8988T (cell line): ENCODE results near the gene INTS2.
"Not testable (repeated sequence)": the region's sequence is repeated elsewhere in the genome, so short reads cannot be mapped to it uniquely, and the experiment has no call there.

Experiments used
- DNase-seq: peaks from one replicate; pipeline ENCODE4 v3.0.0; 2011

The INTS2 gene, protein sequence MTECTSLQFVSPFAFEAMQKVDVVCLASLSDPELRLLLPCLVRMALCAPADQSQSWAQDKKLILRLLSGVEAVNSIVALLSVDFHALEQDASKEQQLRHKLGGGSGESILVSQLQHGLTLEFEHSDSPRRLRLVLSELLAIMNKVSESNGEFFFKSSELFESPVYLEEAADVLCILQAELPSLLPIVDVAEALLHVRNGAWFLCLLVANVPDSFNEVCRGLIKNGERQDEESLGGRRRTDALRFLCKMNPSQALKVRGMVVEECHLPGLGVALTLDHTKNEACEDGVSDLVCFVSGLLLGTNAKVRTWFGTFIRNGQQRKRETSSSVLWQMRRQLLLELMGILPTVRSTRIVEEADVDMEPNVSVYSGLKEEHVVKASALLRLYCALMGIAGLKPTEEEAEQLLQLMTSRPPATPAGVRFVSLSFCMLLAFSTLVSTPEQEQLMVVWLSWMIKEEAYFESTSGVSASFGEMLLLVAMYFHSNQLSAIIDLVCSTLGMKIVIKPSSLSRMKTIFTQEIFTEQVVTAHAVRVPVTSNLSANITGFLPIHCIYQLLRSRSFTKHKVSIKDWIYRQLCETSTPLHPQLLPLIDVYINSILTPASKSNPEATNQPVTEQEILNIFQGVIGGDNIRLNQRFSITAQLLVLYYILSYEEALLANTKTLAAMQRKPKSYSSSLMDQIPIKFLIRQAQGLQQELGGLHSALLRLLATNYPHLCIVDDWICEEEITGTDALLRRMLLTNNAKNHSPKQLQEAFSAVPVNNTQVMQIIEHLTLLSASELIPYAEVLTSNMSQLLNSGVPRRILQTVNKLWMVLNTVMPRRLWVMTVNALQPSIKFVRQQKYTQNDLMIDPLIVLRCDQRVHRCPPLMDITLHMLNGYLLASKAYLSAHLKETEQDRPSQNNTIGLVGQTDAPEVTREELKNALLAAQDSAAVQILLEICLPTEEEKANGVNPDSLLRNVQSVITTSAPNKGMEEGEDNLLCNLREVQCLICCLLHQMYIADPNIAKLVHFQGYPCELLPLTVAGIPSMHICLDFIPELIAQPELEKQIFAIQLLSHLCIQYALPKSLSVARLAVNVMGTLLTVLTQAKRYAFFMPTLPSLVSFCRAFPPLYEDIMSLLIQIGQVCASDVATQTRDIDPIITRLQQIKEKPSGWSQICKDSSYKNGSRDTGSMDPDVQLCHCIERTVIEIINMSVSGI

GRCh38 chr17:61927208-61928100 is at the start of gene INTS2:
Gene INTS2 (minus strand): TSS chr17:61927982. CDS start chr17:61926644, 1,338 bp downstream.
- DNase-seq = peak; percentile 58

DNA sequence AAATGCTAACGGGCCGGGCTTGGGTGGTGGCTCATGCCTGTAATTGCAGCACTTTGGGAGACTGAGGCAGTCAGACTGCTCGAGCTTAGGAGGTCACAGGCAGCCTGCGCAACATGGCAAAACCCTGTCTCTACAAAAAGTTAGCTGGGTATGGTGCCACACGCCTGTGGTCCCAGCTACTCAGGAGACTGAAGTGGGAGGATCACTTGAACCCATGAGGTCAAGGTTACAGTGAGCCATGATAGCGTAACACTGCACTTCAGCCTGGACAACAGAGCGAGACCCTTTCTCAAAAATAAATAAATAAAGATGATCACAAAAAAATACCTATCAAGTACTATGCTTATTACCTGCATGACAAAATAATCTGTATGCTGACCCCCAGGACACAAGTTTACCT is 46.3 kb upstream of the INTS2 start:
- DNase-seq = no peak

DNA sequence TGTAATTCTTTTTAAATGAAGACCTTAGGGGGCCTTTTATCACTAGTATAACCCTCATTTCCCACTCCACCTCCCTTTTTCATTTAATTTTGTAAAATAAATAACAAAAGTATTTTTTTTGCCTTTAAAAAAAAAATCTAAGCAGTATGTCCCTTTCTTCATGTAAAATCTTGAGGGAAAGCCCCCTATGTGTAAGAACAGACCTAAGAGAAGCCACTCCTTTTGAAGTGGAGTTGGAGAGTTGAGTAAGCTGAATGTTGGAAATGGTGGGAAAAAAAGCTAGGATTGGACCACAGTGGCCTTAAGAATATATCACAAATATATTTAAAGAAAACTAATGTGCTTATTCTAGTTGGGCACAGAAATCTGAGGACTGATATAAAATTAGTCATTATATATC is 44.5 kb upstream of the INTS2 start:
- DNase-seq = no peak

DNA sequence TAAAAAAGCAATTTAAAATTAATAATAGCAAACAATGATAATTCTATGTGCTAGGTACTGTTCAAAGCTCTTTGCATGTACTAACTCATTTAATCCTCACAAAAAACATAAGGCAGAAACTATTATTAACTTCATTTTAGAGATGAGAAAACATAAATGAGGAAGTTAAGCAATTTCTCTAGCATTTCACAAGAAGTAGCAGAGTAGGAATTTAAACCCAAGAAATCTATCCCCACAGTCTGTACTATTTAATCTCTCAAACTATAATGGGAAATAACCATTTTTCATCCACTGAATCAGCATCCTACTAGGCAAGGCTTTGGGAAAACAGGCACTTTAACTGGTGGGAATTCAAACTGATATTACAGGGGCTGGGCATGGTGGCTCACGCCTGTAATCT is 42.2 kb upstream of the INTS2 start:
- no peak for DNase-seq

- DNase-seq = no peak
Measured at GRCh38 chr17:61968757-61969156, 41.0 kb upstream of the INTS2 start.

DNA sequence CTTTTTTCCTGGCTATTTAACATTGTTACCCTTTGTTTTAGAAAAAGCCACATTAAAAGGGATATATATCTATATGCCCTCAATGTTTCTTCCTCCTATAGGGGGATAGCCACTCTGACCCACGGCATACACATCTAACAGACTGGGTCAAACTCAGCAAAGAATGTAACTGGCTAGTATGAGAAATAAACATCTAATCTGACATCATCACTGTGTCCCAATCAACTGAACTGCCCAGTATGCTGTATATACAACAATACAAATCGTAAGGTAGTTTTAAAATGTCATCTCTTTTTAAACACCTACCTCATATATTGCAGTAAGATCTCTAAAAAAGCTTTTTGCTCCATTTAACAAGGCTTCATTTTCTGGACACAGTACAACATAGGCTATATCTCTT is 39.9 kb upstream of the INTS2 start:
- DNase-seq = no peak

GRCh38 chr17:61966191-61966590 is 38.4 kb upstream of the INTS2 start:
- DNase-seq = no peak

GRCh38 chr17:61955619-61956018 is 27.8 kb upstream of the INTS2 start:
- no peak for DNase-seq

GRCh38 chr17:61947367-61948078 is 19.7 kb upstream of the INTS2 start:
- no peak for DNase-seq

DNA sequence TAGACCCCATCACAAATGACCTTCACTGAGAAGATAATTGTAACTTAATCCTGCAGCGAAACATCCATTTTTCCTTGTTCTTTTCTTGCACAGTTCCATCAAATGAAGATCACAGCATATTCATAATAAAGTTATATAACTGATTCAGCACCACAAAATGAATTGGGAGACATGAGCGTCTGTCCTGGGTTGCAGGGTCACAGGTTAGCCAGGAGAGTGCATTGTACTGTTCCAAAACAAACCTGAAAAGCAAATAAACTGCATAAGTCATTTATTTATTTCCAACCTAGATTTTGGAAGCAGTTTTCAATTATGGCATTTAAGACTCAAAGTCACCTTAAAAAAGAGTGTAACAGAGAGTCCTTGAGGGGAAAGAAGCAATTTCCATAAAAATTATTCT is 18.6 kb upstream of the INTS2 start:
- no peak for DNase-seq

GRCh38 chr17:61943117-61943516 is 15.3 kb upstream of the INTS2 start:
- no peak for DNase-seq

- no peak for DNase-seq
Measured at GRCh38 chr17:61942085-61942484, 14.3 kb upstream of the INTS2 start.

GRCh38 chr17:61928101-61928436 is 287 bp upstream of the INTS2 start:
- DNase-seq = no peak

DNA sequence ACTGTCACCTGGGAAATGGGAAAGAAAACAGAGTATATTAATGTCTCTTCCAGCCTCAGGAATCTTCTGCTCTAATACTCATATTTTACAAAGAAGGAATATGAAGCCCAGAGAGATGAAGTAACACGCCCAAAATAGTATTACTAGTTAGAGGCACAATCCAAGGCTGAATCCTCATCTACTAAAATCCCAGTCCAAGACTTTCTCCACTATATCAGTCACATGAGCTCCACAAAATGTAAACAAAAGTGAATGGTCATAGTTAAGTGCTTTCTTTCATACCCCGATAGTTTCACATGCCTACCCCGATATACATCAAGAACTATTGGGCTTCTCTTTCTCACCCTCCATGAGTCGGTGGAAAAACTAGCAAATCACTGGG is 965 bp downstream of the INTS2 start:
- no peak for DNase-seq

DNA sequence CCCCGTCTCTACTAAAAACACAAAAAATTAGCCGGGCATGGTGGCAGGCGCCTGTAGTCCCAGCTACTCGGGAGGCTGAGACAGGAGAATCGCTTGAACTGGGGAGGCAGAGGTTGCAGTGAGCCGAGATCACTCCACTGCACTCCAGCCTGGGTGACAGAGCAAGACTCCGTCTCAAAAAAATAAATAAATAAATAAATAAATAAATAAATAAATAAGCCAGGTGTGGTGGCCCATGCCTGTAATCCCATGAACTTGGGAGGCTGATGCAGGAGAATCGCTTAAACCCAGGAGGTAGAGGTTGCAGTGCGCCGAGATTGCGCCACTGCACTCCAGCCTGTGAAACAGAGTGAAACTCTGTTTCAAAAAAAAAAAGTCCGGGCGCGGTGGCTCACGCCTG is 12.6 kb downstream of the INTS2 start:
- not testable (repeated sequence) for DNase-seq

GRCh38 chr17:61908292-61909037 is 19.3 kb downstream of the INTS2 start:
- DNase-seq = no peak

DNA sequence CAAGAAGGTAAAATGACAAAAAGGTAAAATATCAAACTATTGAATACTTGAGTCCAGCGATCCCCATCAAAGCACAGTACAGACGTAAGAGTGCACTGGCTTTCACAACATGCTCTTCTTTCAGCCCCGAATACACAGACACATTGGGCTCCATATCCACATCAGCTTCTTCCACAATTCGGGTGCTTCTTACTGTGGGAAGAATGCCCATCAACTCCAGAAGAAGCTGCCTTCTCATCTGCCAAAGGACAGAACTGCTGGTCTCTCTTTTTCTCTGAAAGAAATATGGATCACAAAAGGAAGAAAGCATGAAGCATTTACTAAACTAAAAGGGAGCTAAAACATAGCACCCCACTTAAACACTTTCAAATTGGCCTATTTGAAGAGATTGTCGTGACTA is 20.4 kb downstream of the INTS2 start:
- DNase-seq = no peak

GRCh38 chr17:61904094-61904710 is 23.6 kb downstream of the INTS2 start:
- DNase-seq = no peak

DNA sequence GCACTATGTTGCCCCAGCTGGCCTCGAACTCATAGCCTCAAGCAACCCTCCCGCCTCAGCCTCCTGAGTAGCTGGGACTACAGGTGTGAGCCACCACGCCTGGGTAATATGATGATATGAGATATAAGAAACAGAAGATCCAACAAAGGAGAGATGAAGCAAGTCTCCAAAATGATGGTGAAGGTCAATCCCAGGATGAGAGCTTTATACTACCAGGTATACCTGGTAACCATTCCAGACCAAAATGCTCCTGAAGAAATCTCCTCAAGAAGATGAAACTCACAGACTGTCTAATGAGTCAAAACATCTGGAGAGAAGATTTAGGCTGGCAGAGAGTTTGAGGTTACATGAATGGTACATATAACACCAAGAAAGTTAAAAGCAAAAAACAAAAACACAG is 24.5 kb downstream of the INTS2 start:
- DNase-seq = no peak

DNA sequence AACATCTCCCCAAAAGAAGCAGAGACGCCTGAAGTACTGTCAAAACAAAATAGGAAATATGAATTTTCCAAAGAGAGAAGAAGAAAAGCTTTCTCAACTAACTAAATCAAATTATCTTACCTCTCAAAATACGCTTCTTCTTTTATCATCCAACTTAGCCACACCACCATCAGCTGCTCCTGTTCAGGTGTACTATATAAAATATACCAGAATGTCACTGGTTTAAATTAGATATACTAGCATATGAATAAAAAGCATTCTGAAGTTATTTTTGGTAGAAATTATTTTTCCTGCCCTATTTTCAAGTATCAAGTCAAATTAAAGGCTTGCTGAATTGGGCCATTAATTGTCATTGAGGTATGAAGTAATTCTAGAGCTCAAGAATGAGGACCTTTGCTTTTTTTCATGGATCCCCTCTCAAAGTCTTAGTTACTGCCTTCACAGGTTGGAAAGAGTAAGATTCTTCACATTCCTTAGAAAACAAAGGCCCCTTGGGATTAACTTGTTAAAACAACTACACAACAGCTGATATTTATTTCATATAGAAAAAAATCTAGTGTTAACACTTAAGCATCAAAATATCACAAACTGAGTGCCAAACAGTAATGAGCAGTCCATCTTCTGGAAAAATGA is 30.1 kb downstream of the INTS2 start:
- no peak for DNase-seq
